CD4-positive, alpha-beta T cell treated with Interleukin-17A for 4 hours (primary cell): ENCODE results near the gene GSTM3.

ENCODE experiments used
- DNase-seq: peaks from one replicate; pipeline ENCODE4 v3.0.0-alpha.2; 2020; ENCODE audit warnings: mixed read lengths

The GSTM3 gene

DNA sequence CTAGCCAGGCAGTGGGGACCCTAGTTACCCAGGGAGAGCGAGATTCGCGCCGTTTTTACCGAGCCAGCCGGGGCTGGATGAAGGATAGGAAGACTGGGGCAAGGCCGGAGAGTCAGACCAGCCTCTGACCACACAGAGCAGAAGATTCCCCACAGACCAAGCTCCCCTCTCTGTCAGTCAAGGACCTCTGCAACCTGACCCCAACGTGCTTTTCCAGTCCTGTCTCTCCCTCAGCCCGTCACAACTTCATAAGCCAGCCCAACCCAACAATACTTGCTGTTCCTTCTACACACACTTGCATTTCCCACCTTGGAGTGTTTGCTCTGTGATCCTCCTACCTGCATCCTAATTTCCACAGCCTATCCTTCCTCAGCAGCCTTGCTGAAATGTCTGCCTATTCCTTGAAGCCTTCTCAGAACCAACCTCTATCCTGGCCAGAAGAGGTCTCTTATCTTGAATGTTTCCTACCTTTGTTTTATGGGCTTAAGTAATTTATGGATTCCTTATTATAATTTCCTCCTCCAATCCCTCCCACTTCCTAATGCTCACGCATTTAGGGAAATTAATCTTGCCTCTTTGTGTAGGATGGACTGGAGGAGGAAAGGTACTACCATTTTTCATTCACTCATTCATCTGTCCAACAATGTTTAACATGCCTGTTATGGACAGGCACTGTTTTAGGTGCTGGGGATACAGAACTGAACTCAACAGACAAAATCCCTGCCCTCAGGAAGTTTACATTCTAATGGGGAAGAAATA lies at the start of gene GSTM3:
Gene GSTM3 (minus strand): TSS at position 424 of the 759 bp plus-strand sequence. CDS start 751 bp downstream, outside the sequence.
- DNase-seq = no peak

DNA sequence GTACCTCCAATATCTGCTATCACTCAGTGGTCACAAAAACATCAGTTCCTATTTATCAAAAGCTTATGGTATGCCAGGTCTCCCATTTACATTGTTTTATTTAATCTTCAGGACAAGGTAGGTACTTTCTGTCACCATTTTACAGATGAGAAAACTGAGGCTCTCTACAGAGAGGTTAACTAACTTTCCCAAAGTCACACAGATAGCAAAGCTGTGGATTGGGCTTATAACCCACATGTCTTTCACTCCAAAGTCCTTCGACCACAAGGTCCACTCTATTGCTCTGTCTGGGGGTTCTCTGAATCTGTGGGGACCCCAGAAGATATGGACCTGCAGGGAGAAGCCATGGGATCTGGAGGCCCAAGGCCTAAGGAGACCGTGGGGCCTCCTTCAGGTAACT lies 49.5 kb upstream of the GSTM3 start:
- no peak for DNase-seq

DNA sequence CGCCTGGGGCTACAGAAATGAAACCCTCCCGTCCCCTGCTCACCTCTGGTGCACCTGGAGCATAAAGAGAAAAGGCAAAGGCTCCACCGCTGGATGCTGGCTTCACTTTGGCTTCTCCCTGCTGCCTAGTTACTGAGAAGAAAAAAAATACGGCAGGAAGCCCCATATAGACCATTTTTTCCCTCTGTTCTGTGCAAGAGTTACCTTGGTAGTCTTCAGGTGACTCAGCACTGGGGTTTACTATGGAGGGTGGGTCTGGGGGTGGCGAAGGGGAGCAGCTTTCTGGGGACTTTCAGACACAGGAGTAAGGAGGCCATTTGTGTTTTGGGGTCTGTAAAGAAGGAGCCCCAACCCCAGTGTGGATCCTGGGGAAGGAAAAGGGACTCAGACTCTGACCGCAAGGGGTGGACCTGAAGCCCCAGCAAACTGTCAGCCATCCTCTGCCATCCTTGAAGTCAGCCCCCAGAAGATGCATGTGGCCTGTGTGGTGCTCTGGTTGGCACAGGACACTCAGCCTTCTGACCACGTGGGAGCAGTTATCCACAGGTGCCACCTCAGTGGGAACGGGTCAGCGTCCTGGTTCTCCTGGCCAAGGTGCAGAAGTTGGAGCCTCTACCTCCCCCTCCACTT lies 48.8 kb upstream of the GSTM3 start:
- no peak for DNase-seq

DNA sequence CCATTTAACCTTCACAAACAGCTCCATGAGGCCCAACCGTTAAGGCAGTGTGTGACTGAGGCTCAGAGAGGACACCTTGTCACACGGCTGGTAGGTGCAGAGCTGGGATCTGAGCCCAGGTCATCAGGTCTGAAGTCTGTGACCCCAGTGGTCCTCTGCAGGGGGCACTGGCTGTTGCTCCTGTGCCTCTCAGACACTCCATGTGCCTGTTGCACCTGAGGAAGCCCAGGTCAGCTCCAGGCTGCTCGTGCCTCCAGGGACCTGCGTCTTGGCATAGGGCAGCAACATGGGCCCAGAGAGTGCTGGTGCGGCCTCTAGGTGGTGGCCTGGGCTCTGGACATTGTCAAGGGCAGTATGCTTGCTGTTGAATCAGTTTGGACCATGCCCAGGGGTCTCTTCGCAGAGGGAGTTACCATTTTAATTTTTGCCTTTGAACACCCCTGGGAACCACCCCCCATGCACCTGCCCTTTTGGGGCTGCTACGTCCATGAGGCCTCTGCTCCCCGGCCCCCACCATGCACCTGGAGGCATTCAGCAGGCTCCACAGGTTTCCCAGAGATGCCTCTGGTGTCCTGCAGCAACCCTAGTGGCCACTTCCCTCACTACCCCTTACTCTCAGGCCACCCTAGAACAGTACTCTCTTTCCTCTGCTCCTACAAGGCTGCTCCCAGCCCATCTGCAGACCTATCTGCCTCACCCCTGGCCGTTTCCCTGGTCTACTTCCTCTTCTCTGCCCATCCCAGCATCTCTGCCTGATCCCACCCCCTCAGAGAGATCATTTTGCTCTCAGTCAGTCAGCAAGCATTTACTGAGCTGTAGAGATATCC lies 48.1 kb upstream of the GSTM3 start:
- no peak for DNase-seq

DNA sequence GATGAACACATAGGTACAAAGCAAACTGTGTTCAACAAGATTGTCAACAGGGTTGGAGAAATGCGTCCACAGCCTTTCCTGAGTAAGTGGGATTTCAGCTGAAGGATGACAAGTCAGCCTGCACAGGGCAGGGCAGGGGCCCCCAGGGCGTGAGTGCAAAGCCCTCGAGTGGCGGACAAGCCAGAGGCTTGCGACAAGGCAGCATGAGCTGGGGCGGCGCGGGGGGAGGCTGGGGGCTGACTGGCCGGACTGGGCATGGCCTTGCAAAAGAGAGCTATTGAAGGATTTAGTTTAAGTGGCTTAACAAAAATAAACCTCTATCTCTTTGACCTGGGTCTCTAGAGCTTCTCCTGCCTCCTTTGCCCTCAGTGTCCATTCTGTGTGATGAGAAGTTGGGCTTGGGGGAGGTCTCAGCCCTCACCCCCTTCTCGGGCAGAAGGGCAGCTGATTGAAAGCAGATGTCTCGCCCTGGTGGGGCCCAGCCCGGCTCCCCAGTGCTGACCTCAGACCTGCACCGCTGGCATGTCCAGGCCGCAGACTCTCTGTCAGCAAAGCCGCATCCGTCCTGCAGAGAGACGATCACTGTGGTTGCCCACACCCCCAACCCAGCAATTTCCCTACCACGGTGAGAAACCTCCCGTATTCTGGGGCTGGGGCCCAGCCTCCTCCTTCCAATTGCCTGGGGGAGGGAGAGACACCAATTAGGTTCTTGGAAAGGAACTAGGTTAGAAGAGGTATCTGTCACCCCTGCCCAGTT lies 47.2 kb upstream of the GSTM3 start:
- no peak for DNase-seq

DNA sequence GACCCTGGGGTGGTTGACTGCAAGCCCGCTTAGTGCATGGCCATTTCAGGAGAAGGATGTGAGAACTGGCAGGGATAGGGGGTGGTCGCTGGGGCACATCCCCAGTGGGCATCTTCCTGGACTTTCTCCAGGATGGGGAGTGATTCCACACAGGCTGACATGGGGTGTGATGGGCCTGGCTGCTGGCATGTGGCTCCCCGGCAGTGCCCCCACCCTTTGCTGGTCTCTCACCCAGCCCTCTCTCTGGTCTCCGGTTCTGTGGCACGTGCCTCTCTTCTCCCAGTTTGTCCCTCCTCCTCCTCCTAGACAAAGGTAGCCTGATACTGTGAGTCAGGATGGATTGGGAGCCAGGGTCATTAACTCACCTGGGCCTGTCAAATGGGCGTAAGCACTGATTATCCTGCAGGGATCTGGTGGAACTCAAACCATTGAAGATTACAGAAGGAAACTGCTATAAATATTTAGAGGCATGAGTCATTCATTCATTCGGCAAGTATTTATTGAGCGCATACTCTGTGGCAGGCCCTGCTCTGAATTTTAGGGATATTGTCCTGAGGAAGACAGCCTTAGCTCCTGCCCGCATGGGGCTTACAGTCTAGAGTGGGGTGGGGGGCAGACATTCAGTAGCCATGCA lies 46.5 kb upstream of the GSTM3 start:
- no peak for DNase-seq

DNA sequence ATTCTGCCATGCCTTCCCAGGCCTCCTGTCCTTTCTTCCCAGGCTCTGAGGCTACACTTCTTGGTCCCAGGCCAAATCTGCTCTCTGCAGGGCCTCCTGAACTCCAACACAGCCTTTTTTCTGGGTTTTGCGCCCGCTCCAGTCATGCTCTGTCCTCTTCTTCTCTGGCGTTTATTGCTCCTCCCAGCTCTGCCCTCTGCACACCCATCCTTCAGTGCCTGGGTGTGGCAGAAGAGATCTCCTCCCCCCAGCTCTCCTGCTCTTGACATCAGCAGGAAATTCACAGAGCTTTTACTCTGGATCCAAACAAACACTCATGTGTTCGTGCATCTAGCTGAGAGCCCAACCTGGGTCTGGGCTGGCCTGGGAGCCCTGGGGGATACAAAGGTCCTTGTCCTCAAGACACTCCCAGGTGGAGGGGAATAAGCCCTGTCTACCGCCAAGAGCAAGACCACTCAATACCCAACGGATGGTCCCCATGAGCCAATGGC lies 45.7 kb upstream of the GSTM3 start:
- DNase-seq = no peak

DNA sequence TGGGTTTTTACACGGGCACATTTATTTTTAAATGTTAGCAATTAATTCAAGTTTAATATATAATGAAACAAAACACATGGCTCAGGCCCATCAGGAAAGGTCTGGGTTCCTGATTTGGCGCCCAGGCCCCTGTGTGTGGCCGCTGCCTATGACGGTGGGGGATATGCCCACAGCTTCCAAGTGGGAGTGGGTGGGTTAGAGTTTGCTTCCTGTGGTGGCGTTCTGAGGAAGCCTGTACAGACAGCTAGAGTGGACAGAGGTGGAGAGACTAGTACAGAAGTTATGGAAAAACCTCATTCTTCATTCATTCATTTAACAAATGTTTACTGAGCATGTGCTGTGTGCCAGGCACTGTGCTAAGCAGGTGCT lies 45.3 kb upstream of the GSTM3 start:
- no peak for DNase-seq

DNA sequence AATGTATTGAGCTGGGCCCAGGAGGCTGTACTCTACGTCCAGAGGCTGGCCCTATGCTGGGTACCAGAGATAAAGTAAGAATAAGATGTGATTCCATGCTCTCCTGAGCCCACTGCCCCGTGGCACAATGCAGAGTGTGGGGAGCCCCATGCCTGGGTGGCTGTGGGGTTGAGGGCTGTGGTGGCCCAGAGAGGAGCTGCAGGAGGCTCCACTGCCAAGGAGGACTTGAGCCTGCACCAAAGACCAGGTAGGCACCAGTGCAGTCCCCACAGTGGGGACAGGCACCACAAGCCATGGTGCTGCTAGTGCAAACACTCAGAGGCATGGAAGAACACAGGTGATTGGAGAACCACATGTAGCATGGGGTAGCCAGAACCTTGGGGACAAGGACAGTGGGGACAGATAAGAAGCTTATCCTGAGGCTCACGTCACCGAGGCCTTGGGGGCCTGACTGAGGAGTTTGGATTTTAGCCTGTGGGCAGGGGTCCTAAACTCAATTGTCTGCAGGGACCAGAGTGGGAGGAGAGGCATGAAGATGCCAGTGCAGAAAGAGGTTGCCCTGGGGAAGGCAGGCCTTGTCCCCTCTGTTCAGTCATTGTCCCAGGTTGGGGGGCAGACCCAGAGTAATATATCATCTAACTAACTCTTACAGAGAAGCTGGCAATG lies 44.7 kb upstream of the GSTM3 start:
- DNase-seq = no peak

DNA sequence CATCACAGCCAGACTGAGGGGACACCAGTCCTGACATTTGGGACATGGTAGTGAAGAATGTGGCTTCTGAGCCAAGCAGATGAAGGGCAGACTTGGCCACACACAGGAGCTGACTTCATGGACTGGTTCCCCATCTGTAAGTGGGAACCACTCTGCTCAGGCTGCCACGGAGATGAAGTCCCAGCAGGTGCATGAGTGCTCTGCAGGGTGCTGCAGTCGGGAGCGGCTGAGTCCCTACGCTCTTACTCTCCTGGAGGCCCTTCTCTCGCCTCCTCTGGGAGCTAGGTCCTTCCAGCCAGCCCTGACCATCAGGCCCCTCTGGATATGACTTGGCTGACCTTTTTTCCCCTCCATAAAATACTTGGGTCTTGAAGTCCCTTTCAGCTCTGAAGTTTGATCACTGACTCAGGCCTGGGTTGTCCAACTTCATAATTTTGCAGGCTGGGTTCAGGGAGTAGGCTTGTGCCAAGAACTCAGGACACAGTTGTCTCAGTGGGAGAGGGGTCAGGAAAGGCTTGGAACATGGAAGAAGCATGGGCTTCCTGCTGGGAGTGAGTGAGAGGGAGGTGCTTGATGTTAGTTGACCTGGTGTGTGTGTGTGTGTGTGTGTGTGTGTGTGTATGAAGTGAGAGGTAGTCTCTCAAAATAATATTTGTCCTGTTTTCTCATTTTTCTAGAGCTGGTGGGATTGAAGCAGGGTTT lies 43.9 kb upstream of the GSTM3 start:
- DNase-seq = no peak

DNA sequence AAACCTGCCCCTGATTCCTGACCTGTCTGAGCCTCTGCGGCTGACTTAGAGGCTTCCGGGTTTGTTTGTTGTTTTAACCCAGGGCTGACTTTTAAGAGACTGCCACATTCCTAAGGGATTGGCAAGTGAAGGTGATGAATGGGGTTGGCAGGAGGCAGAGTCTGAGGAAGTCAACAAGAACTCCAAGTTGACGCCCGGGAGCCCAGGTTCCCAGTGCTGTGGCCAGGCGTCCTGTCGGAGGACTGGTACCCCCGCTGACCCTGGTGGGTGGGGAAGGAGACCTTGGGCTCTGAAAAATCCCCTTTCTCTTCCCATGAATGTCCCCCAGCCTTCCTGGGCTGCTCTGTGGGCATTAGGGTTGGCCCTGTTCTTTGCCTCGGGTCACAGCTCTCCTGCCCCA lies 42.6 kb upstream of the GSTM3 start:
- DNase-seq = no peak

DNA sequence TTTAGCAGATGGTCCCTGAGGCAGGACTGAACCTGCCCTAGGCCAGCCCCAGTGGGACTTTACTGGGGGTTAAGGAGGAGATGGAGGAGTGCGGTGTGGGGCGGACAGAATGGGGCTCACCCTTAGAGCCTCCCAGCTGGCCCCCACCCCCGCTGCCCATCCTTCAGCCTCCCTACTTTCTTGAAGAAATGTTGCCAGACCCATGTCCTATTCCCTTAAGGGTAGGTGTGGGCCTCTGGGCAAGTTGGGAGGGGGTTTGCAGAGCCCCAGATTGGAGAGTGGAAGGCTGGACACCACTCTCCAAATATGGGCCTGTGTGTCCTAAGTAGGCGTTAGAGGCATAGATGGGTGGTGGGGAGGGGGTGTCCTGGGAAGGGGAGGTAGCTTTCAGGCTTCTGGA lies 42.1 kb upstream of the GSTM3 start:
- DNase-seq = no peak

DNA sequence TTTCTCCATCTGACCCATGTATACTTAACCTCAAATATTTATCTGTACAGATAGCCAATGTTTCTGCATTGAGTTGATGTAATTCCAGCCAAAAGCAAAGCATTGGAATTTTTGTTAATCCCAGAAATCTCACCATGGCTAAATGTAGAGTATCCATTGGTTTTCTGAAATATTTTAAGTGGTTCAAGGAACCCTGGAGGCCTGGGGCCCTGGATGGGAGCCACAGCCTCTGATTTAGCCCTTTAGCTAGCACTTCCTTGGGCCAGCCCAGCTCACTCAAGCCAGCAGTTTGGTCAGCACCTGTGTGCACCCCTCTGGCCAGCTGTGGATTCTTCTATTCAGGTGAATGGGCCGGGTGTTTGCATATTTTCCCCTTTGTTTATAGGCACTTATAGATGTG lies 41.7 kb upstream of the GSTM3 start:
- DNase-seq = no peak

DNA sequence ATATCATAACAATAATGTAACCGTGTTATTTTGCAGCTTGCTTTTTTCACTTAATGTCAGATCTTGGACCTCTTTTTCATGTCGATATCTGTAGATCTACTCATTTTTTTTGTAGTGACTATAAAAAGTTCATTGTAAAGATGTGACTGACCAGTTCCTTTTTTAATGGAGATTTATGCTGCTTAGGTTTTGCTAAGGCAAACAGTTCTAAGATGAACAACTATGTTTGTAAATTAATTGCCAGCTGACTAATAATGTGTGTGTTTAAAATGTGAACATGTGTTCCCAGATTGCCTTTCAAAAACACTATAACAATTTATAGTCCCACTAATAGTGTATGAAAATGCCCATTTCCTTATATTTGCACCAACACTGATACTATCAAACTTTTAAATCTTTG lies 41.0 kb upstream of the GSTM3 start:
- no peak for DNase-seq

DNA sequence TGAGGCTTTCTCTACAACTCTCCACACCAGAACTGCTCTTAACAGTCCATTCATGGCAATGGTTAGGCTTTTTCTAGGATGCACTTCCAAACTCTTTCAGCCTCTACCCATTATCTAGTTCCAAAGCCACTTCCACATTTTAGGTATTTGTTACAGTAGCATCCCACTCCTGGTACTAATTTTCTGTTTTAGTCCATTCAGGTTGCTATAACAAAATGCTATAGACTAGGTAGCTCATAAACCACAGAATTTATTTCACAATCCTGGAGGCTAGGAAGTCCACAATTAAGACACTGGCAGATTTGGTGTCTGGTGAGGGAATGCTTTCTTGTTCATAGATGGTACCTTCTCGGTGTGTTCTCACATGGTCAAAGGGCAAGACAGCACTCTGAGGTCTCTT lies 40.1 kb upstream of the GSTM3 start:
- no peak for DNase-seq

DNA sequence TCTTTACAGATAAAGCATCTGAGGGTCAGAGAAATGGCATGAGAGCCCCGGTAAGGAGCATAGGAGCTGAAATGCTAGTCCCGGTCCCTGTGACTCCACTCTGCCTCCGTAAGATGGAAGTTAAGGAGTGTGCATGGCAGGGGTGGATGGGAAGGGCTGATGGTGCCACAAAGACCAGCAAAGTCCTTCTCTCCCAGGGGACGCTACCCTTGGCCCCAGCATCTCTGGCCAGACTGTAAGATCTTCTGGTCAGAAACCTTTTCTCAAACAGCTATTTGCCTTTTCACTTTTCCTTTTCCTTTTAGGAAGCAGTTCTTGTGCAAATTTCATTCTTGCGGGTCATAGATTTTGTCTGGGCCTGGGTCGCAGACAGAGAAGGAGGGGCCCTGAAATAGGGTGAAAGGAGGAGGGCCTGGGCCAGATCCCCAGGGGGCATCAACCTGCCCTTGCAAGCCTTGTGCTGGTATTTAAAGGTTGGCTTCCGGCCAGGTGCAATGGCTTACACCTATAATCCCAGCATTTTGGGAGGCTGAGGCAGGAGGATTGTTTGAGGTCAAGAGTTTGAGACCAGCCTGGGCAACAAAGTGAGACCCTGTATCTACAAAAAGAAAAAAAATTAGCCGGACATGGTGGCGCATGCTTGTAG lies 37.3 kb upstream of the GSTM3 start:
- no peak for DNase-seq

DNA sequence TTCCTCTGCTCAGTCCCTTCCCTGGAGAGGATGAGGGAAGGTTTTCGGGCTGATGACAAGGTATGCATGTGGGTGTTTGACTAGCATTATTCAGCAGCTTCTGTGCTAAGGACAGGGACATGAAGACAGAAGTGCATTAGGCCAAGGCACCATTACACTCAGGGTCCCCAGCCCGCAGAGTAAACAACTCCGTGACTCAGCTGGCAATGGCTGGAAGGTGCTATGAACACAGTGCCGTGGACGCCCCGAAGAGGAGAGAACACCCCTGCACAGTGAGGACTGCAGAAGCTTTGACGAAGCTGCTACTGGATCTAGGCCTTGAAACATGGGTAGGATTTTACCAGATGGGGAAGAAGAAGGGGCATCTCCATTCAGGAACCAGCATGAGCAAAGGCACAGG lies 36.6 kb upstream of the GSTM3 start:
- DNase-seq = no peak

DNA sequence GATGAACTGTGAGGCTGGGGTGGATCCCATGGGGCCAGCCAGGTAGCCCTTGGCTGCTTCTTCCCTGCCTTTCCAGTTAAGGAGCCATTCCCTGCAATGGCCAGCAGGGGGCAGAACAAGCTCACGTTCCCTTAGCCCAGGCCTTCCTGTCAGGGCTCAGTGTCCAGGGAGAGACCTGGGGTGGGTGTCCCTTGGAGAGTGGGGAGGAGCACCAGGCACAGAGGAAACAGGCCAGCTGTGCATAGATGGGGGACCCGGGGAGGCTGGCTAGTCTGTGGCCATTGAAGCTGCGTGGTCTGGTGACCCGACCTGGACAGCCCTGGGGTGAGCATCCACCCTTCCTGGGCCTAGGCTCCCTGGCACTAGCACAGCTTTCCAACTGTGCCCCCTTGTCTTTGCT lies 36.1 kb upstream of the GSTM3 start:
- peak; percentile 84 for DNase-seq

DNA sequence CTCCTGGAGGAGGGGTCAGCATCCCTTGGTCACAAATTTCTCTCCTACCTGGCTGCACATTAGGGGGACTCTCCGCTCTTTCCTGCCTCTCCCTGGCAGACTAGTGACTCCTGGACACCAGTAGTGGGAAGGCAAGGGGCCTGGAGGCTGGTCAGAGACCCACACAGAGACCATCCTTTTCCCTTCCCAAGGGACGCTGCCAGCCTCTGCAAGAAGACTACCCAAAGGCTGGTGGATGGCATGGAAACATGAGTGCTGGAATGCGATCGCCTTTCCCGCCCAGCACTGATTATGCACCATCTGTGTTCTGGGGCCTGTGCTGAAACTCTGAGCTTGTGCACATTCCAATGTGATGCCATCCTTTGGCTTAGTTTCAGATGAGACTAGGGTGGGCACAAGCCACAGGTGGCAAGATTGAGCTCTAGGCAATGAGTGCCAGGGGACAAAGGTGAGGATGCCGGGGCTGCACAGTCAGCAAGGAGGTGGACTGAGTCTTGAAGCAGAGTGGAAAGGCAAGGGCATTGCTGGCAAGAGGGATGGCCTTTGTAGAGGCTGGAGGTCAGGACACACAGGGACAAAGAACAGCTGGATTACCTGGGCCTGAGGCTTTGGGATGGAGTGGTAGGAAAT lies 35.5 kb upstream of the GSTM3 start:
- DNase-seq = no peak

DNA sequence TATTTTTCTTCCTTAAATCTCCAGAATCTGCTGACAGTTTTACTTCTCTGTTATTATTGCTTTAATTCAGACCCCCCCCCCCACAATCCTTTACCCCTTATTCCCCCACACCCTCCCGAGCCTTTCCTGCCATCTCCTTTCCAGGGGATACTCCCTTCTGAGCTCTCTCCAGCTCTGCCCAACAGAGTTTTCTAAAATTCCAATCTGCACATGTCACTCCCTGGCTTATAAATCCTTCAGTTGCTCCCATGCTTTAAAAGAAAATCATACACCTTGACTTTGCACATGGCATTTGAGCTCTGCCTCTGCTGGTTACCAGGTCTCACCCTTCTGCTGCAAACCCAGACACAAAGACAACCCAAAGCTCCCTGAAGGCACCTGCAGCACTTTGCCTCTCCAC lies 34.6 kb upstream of the GSTM3 start:
- no peak for DNase-seq
